Tibial artery (tissue), 4 donors: Measurements from ENCODE around the gene MAN2B2.

Source experiments
- DNase-seq, 2 donors: peaks; one replicate each; pipeline ENCODE4 v3.0.0-alpha.2; 2019
- H3K27ac ChIP-seq, 2 donors: fragments of 200-600 bp; sonication (generic) in 1 of 2; 1 replicate in 1 of 2; 2 replicates in 1 of 2; pipeline ENCODE4 v1.5.1; 2018 to 2019; ENCODE audit warnings: mild to moderate bottlenecking in 1 of 2
- H3K27me3 ChIP-seq, 2 donors: fragments of 200-600 bp; sonication (generic) in 1 of 2; one replicate each; pipeline versions ENCODE4 v1.5.1 to v1.6.0; 2016 to 2019
- H3K36me3 ChIP-seq, 3 donors: fragments of 200-600 bp; sonication (generic) in 2 of 3; one replicate each; pipeline ENCODE4 v1.5.1; 2016 to 2019; ENCODE audit warnings: mild to moderate bottlenecking in 2 of 3
- H3K4me1 ChIP-seq, 4 donors: fragments of 200-600 bp; sonication (generic) in 2 of 4; 1 replicate in 3 of 4; 2 replicates in 1 of 4; pipeline ENCODE4 v1.5.1; 2016 to 2019
- H3K4me3 ChIP-seq, 2 donors: fragments of 200-600 bp; sonication (generic) in 1 of 2; 1 replicate in 1 of 2; 2 replicates in 1 of 2; pipeline ENCODE4 v1.5.1; 2018 to 2019; ENCODE audit warnings: mild to moderate bottlenecking in 2 of 2
- H3K9me3 ChIP-seq, 3 donors: fragments of 200-600 bp; sonication (generic) in 1 of 3; one replicate each; pipeline ENCODE4 v1.5.1; 2016 to 2019
- CTCF ChIP-seq, 2 experiments: fragments of 200-600 bp in 1 of 2; fragments of 450-650 bp in 1 of 2; IDR thresholded peaks; one replicate each; pipeline ENCODE4 v1.5.1; 2017 to 2019; ENCODE audit warnings: antibody characterized with exemption in 2 of 2, mild to moderate bottlenecking in 1 of 2, moderate library complexity in 1 of 2
- intact Hi-C: fragments of 100-400 bp; cut with DNase I; formaldehyde crosslinking; loops from one replicate; pipeline ENCODE4 v1.15.0; 2023; ENCODE audit warnings: low total_unique reads

MAN2B2 gene

GRCh38 chr4:6605114-6605513 is 30.1 kb downstream of the MAN2B2 start:
- Histone ChIP-seq H3K4me3 (no peak overlapping the region), H3K4me1 (no peaks in the 10 kb centered on the region), H3K9me3 (peaks cover 0 to 10% (median 8%) of the 10 kb centered on the region in 3 donors), H3K36me3 (peaks cover 85 to 100% (median 99%) of the 10 kb centered on the region in 3 donors), H3K27ac (no peak overlapping the region), H3K27me3 (no peaks in the 10 kb centered on the region)
- intact Hi-C loops, result no loop called here
- no peak for TF ChIP-seq CTCF (IDR thresholded peaks at IDR 0.05)
- no peak for DNase-seq

GRCh38 chr4:6605605-6606004 is 30.6 kb downstream of the MAN2B2 start:
- intact Hi-C loops, result no loop called here
- H3K27me3 ChIP-seq, result no peaks in the 10 kb centered on the region
- no peak for DNase-seq
- peaks cover 85 to 100% (median 99%) of the 10 kb centered on the region in 3 donors for H3K36me3 ChIP-seq
- H3K4me3 ChIP-seq, result no peak overlapping the region
- peaks cover 0 to 10% (median 8%) of the 10 kb centered on the region in 3 donors for H3K9me3 ChIP-seq
- H3K27ac ChIP-seq, result no peak overlapping the region
- H3K4me1 ChIP-seq, result no peaks in the 10 kb centered on the region
- no peak for TF ChIP-seq CTCF (IDR thresholded peaks at IDR 0.05)

GRCh38 chr4:6606465-6607235 is 31.7 kb downstream of the MAN2B2 start:
- Histone ChIP-seq H3K4me3 (no peak overlapping the region), H3K36me3 (peaks cover 81 to 100% (median 99%) of the 10 kb centered on the region in 3 donors), H3K4me1 (no peaks in the 10 kb centered on the region), H3K9me3 (peaks cover 0 to 10% (median 8%) of the 10 kb centered on the region in 3 donors), H3K27me3 (no peaks in the 10 kb centered on the region), H3K27ac (no peak overlapping the region)
- DNase-seq, result no peak
- intact Hi-C loops, result no loop called here
- no peak for TF ChIP-seq CTCF (IDR thresholded peaks at IDR 0.05)

- intact Hi-C loops, result no loop called here
- peaks cover 79 to 100% (median 99%) of the 10 kb centered on the region in 3 donors for H3K36me3 ChIP-seq
- H3K4me1 ChIP-seq, result no peaks in the 10 kb centered on the region
- H3K9me3 ChIP-seq, result peaks cover 0 to 8% (median 7%) of the 10 kb centered on the region in 3 donors
- no peak for TF ChIP-seq CTCF (IDR thresholded peaks at IDR 0.05)
- no peak for DNase-seq
- H3K27ac ChIP-seq, result no peak overlapping the region
- no peaks in the 10 kb centered on the region for H3K27me3 ChIP-seq
- H3K4me3 ChIP-seq, result no peak overlapping the region
Measured at GRCh38 chr4:6607368-6608055, 32.5 kb downstream of the MAN2B2 start.

GRCh38 chr4:6608758-6609414 is 33.9 kb downstream of the MAN2B2 start:
- intact Hi-C loops, result no loop called here
- TF ChIP-seq CTCF (IDR thresholded peaks at IDR 0.05), result no peak
- Histone ChIP-seq H3K4me1 (no peaks in the 10 kb centered on the region), H3K27ac (no peak overlapping the region), H3K27me3 (no peaks in the 10 kb centered on the region), H3K9me3 (peaks cover 0 to 8% (median 7%) of the 10 kb centered on the region in 3 donors), H3K4me3 (no peak overlapping the region), H3K36me3 (peaks cover 71 to 100% (median 91%) of the 10 kb centered on the region in 3 donors)
- DNase-seq, result no peak
